Measurements from ENCODE around the gene GPR157. TPM values are rescaled to one million over a fixed set of nuclear protein-coding genes. Genes with fewer than 3 reads are reported as not detected.
A peak's percentile ranks its signal among the peaks of the same experiment; 100 is the strongest.

GPR157 gene
- polyA plus RNA-seq, 2 of the 4 experiments (the other 2 are of a cell fraction), result 3.6 to 4.7 TPM

DNA sequence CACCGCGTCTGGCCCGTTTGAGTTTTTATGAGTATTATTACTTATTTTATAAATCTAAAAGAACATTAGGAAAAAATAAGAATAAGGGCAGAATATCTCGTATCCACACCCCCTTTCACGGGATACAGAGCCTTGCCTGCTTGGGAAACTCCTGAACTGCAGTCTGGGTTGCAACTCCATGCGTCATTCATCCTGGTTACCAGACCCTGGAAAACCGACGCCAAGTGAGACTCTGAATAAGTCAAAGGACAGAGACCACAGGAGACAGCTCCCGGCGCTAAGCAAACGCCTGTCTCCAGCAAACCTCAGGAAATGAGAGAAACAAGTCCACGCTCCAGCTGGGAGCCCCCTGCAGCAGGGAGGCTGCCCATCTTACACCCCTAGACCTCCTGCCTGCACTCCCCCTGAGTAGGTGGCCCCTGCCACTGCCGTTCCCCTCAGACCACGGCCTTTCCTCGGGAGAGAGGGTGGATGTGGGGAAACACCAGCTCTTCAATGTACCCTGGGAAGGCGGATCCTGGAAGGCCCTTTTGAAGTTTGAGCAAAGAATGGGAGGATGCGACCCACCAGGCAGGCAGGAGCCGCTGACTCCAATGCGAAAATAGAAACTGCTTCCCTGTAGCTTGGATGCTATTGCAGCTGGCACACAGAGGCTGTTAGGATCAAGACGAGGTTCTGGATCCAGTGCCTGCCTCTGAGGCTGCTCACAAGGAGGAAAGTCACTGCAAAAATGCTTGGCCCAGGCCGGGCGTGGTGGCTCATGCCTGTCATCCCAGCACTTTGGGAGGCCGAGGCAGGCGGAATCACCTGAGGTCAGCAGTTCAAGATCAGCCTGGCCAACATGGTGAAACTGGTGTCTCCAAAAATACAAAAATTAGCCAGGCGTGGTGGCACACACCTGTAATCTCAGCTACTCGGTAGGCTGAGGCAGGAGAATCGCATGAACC is 37.7 kb upstream of the GPR157 start:
- no peak overlapping the region for H3K4me2 ChIP-seq
- ATAC-seq, result no peak
- peak overlapping the region in 1 of 2 experiments; percentile 97; a peak in 3 of 6 replicates for H3K27ac ChIP-seq

DNA sequence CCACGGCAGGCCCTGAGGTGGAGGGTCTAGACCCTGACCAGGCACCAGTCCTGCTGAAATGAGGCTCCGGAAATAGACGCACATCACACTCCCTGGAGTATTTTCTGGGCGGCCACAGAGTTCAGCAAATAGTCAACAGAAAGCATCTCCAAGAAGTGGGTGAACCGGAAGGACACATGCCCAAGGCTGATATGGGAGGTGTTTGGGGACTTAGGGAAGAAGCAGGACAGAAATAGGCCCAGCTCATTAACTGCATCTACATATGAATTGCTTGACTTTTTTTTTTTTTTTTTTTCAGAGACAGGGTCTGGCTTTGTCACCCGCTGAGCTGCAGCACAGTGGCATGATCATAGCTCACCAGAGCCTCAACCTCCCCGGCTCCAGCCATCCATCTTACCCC is 36.5 kb upstream of the GPR157 start:
- DNase-seq (ENCODE audit: low read depth in 1 of 2, low spot score in 1 of 2), result no peak
- FAIRE-seq, result no peak
- no peak overlapping the region for H3K4me3 ChIP-seq
- H3K4me2 ChIP-seq, result peak overlapping the region; percentile 90; the same call in 1 of the 3 replicates
- WGBS (ENCODE audit: missing lambda C conversion rate), result 66% methylated on average over 6 of the region's 7 CpGs
- CTCF ChIA-PET, result interaction anchor here (1.6 to 2.4 kb wide), 2 partner anchors 16 to 24 kb away, joined by 4 to 20 read pairs; no protein-coding TSS in a partner anchor
- H3K27ac ChIP-seq, result peak overlapping the region; percentile 96 to 97
- POLR2A ChIA-PET, result interaction anchor here (0.7 kb wide), 1 partner anchor 14 kb away, joined by 4 read pairs; no protein-coding TSS in a partner anchor
- H3K4me1 ChIP-seq, result peaks cover 58% of the 10 kb centered on the region
- no peak for TF ChIP-seq NR3C1 (IDR thresholded peaks at IDR 0.05)
- TF ChIP-seq MYC (IDR thresholded peaks at IDR 0.05; ENCODE audit: borderline replicate concordance, low read length), result no peak
- TF ChIP-seq, protein P1, sequence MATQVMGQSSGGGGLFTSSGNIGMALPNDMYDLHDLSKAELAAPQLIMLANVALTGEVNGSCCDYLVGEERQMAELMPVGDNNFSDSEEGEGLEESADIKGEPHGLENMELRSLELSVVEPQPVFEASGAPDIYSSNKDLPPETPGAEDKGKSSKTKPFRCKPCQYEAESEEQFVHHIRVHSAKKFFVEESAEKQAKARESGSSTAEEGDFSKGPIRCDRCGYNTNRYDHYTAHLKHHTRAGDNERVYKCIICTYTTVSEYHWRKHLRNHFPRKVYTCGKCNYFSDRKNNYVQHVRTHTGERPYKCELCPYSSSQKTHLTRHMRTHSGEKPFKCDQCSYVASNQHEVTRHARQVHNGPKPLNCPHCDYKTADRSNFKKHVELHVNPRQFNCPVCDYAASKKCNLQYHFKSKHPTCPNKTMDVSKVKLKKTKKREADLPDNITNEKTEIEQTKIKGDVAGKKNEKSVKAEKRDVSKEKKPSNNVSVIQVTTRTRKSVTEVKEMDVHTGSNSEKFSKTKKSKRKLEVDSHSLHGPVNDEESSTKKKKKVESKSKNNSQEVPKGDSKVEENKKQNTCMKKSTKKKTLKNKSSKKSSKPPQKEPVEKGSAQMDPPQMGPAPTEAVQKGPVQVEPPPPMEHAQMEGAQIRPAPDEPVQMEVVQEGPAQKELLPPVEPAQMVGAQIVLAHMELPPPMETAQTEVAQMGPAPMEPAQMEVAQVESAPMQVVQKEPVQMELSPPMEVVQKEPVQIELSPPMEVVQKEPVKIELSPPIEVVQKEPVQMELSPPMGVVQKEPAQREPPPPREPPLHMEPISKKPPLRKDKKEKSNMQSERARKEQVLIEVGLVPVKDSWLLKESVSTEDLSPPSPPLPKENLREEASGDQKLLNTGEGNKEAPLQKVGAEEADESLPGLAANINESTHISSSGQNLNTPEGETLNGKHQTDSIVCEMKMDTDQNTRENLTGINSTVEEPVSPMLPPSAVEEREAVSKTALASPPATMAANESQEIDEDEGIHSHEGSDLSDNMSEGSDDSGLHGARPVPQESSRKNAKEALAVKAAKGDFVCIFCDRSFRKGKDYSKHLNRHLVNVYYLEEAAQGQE (IDR thresholded peaks at IDR 0.05), result no peak
- TF ChIP-seq, protein P2, sequence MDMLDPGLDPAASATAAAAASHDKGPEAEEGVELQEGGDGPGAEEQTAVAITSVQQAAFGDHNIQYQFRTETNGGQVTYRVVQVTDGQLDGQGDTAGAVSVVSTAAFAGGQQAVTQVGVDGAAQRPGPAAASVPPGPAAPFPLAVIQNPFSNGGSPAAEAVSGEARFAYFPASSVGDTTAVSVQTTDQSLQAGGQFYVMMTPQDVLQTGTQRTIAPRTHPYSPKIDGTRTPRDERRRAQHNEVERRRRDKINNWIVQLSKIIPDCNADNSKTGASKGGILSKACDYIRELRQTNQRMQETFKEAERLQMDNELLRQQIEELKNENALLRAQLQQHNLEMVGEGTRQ (IDR thresholded peaks at IDR 0.05), result no peak
- TF ChIP-seq ZFP36 (IDR thresholded peaks at IDR 0.05; ENCODE audit: borderline replicate concordance, partially characterized antibody), result no peak
- no peak for TF ChIP-seq JUNB (IDR thresholded peaks at IDR 0.05)
- no peak for ATAC-seq
- H3K9me3 ChIP-seq, result no peaks in the 10 kb centered on the region

More for the DNA sequence above, 37.7 kb upstream of the GPR157 start:
- POLR2A ChIA-PET, result interaction anchor here (0.7 kb wide), 1 partner anchor 15 kb away, joined by 4 read pairs; no protein-coding TSS in a partner anchor
- Histone ChIP-seq H3K4me1 (peaks cover 46% of the 10 kb centered on the region), H3K9me3 (no peaks in the 10 kb centered on the region), H3K4me3 (no peak overlapping the region)
- DNase-seq (ENCODE audit: low read depth in 1 of 2, low spot score in 1 of 2) (no peak), FAIRE-seq (no peak)
- CTCF ChIA-PET, result interaction anchor here (1.6 to 2.4 kb wide), 5 partner anchors 13 to 248 kb away, joined by 3 to 20 read pairs (median 5); partner anchors contain the start of gene GPR157
- 93% methylated on average over 24 of the region's 27 CpGs for WGBS (ENCODE audit: missing lambda C conversion rate)
- TF ChIP-seq RAD21 (conservative IDR thresholded peaks at IDR 0.05 in 1 of 2, IDR thresholded peaks at IDR 0.05 in 1 of 2) (no peak), ZSCAN20 (CRISPR knock-in tag; IDR thresholded peaks at IDR 0.05) (no peak), EP300 (IDR thresholded peaks at IDR 0.05) (no peak), KDM5A (IDR thresholded peaks at IDR 0.05) (no peak), PHF8 (IDR thresholded peaks at IDR 0.05; ENCODE audit: borderline replicate concordance, low read depth) (no peak), MAZ (IDR thresholded peaks at IDR 0.05; ENCODE audit: borderline replicate concordance, low read depth, low read length) (no peak), TFCP2L1 (CRISPR knock-in tag; IDR thresholded peaks at IDR 0.05) (no peak)
- TF ChIP-seq, protein P1 (IDR thresholded peaks at IDR 0.05), result no peak
- TF ChIP-seq, protein P3, sequence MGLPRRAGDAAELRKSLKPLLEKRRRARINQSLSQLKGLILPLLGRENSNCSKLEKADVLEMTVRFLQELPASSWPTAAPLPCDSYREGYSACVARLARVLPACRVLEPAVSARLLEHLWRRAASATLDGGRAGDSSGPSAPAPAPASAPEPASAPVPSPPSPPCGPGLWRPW (IDR thresholded peaks at IDR 0.05), result no peak
- TF ChIP-seq, protein P4, sequence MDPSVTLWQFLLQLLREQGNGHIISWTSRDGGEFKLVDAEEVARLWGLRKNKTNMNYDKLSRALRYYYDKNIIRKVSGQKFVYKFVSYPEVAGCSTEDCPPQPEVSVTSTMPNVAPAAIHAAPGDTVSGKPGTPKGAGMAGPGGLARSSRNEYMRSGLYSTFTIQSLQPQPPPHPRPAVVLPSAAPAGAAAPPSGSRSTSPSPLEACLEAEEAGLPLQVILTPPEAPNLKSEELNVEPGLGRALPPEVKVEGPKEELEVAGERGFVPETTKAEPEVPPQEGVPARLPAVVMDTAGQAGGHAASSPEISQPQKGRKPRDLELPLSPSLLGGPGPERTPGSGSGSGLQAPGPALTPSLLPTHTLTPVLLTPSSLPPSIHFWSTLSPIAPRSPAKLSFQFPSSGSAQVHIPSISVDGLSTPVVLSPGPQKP (IDR thresholded peaks at IDR 0.05; ENCODE audit: low read depth, low read length), result no peak
- TF ChIP-seq, protein P5, sequence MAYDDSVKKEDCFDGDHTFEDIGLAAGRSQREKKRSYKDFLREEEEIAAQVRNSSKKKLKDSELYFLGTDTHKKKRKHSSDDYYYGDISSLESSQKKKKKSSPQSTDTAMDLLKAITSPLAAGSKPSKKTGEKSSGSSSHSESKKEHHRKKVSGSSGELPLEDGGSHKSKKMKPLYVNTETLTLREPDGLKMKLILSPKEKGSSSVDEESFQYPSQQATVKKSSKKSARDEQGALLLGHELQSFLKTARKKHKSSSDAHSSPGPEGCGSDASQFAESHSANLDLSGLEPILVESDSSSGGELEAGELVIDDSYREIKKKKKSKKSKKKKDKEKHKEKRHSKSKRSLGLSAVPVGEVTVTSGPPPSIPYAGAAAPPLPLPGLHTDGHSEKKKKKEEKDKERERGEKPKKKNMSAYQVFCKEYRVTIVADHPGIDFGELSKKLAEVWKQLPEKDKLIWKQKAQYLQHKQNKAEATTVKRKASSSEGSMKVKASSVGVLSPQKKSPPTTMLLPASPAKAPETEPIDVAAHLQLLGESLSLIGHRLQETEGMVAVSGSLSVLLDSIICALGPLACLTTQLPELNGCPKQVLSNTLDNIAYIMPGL (CRISPR knock-in tag; IDR thresholded peaks at IDR 0.05; ENCODE audit: borderline replicate concordance), result no peak
- TF ChIP-seq, protein P6, sequence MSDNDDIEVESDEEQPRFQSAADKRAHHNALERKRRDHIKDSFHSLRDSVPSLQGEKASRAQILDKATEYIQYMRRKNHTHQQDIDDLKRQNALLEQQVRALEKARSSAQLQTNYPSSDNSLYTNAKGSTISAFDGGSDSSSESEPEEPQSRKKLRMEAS (IDR thresholded peaks at IDR 0.05), result no peak
